GM23338 (cell line): Measurements from ENCODE around the gene EMD. TPM values are rescaled to one million over a fixed set of nuclear protein-coding genes. Genes with fewer than 3 reads are reported as not detected.

Experiments used
- ATAC-seq: fragments of 200-7000 bp; cut with Tn5 transposase; 3 replicates; pipeline ENCODE4 v1.9.1; 2020
- DNase-seq: peaks from one replicate; pipeline ENCODE4 v3.0.0-alpha.2; 2015; ENCODE audit warnings: low spot score
- H2AFZ ChIP-seq: fragments of 200-600 bp; sonication (generic); 2 replicates; pipeline ENCODE4 v1.8.0; 2016; ENCODE audit warnings: antibody characterized with exemption, mild to moderate bottlenecking, moderate library complexity
- H3F3A ChIP-seq: fragments of 200-600 bp; sonication (generic); replicated peaks from 2 replicates; pipeline ENCODE4 v1.8.0; 2017; ENCODE audit warnings: antibody characterized with exemption, mixed run types, low read depth
- H3K27ac ChIP-seq: fragments of 200-600 bp; sonication (generic); 2 replicates; pipeline ENCODE4 v1.6.1; 2016; ENCODE audit warnings: low read depth
- H3K27me3 ChIP-seq: fragments of 200-600 bp; sonication (generic); 2 replicates; pipeline ENCODE4 v1.8.0; 2016; ENCODE audit warnings: mild to moderate bottlenecking, mixed run types, moderate library complexity; ENCODE audit not compliant: insufficient read depth
- H3K36me3 ChIP-seq: fragments of 200-600 bp; sonication (generic); 2 replicates; pipeline ENCODE4 v1.8.0; 2016; ENCODE audit warnings: mild to moderate bottlenecking; ENCODE audit not compliant: insufficient read depth
- H3K4me1 ChIP-seq: fragments of 200-600 bp; sonication (generic); 2 replicates; pipeline ENCODE4 v1.8.0; 2016; ENCODE audit warnings: mild to moderate bottlenecking, moderate library complexity; ENCODE audit not compliant: insufficient read depth
- H3K4me2 ChIP-seq: fragments of 200-600 bp; sonication (generic); 2 replicates; pipeline ENCODE4 v1.7.1; 2017; ENCODE audit warnings: mixed run types
- H3K4me3 ChIP-seq: fragments of 200-600 bp; sonication (generic); 2 replicates; pipeline ENCODE4 v1.6.1; 2016; ENCODE audit warnings: mixed run types
- H3K79me2 ChIP-seq: fragments of 200-600 bp; sonication (generic); replicated peaks from 2 replicates; pipeline ENCODE4 v1.8.0; 2017; ENCODE audit warnings: mild to moderate bottlenecking; ENCODE audit not compliant: insufficient read depth
- H3K9me2 ChIP-seq: fragments of 200-600 bp; sonication (generic); 2 replicates; pipeline ENCODE4 v1.8.0; 2017; ENCODE audit not compliant: insufficient read depth
- H4K20me1 ChIP-seq: fragments of 200-600 bp; sonication (generic); replicated peaks from 2 replicates; pipeline ENCODE4 v1.8.0; 2017; ENCODE audit warnings: mild to moderate bottlenecking; ENCODE audit not compliant: insufficient read depth
- H3K27ac Mint-ChIP-seq: 2 replicates; pipeline ENCODE4 v1.8.0; 2020; ENCODE audit warnings: inconsistent platforms, mild to moderate bottlenecking, moderate library complexity, mixed read lengths
- H3K27me3 Mint-ChIP-seq: 3 replicates; pipeline ENCODE4 v1.8.0; 2022; ENCODE audit warnings: low read depth, mild to moderate bottlenecking, moderate library complexity, mixed read lengths, inconsistent platforms; ENCODE audit not compliant: insufficient read depth, poor library complexity
- H3K36me3 Mint-ChIP-seq: 3 replicates; pipeline ENCODE4 v1.8.0; 2021; ENCODE audit warnings: low read depth, mild to moderate bottlenecking, inconsistent platforms, moderate library complexity, mixed read lengths
- H3K4me1 Mint-ChIP-seq: 3 replicates; pipeline ENCODE4 v1.8.0; 2020; ENCODE audit warnings: mild to moderate bottlenecking, inconsistent platforms, mixed read lengths
- H3K4me3 Mint-ChIP-seq: 3 replicates; pipeline ENCODE4 v1.8.0; 2021; ENCODE audit warnings: moderate library complexity, mild to moderate bottlenecking, inconsistent platforms, mixed read lengths
- H3K9me3 Mint-ChIP-seq: 3 replicates; pipeline ENCODE4 v1.8.0; 2020; ENCODE audit warnings: moderate library complexity, mild to moderate bottlenecking, inconsistent platforms, mixed read lengths
- EZH2 ChIP-seq: fragments of 200-600 bp; sonication (generic); IDR thresholded peaks from one replicate; pipeline ENCODE4 v1.8.0; 2017; ENCODE audit warnings: antibody characterized with exemption, mild to moderate bottlenecking, low read depth; ENCODE audit not compliant: unreplicated experiment
- JUNB ChIP-seq: IDR thresholded peaks from one replicate; pipeline ENCODE4 v1.6.1; 2016; ENCODE audit warnings: antibody characterized with exemption; ENCODE audit not compliant: unreplicated experiment
- NANOG ChIP-seq: IDR thresholded peaks from 2 replicates; pipeline ENCODE4 v1.6.1; 2016; ENCODE audit warnings: antibody characterized with exemption, borderline replicate concordance
- ZNF114 ChIP-seq: fragments of 250-450 bp; sonication (Bioruptor Pico); IDR thresholded peaks from 2 replicates; pipeline ENCODE4 v1.5.0; 2020; ENCODE audit warnings: mild to moderate bottlenecking, moderate library complexity
- polyA plus RNA-seq: library from polyadenylated mRNA; unstranded; fragments of >200 nt; fragmentation: Nextera tagmentation; extraction: Ambion mirVana; gene quantifications from 2 replicates; pipeline ENCODE4 v1.2.1, GENCODE V29; 2016
- total RNA-seq: library from RNA; depleted of rRNA; stranded (reverse); fragments of >200 nt; shearing (Covaris generic); gene quantifications from 2 replicates; pipeline ENCODE4 v1.2.3, GENCODE V29; 2014
- TF ChIP-seq, protein P1 (sequence below): fragments of 250-450 bp; sonication (Bioruptor Pico); IDR thresholded peaks from 2 replicates; pipeline ENCODE4 v1.5.0; 2020; ENCODE audit warnings: mild to moderate bottlenecking, moderate library complexity
- TF ChIP-seq, protein P2 (sequence below): IDR thresholded peaks from one replicate; pipeline ENCODE4 v1.6.1; 2018; ENCODE audit warnings: antibody characterized with exemption; ENCODE audit not compliant: unreplicated experiment

The EMD gene
- total and polyA plus RNA-seq, 2 experiments from 2014 or later, result 74.2 to 78.6 TPM

DNA sequence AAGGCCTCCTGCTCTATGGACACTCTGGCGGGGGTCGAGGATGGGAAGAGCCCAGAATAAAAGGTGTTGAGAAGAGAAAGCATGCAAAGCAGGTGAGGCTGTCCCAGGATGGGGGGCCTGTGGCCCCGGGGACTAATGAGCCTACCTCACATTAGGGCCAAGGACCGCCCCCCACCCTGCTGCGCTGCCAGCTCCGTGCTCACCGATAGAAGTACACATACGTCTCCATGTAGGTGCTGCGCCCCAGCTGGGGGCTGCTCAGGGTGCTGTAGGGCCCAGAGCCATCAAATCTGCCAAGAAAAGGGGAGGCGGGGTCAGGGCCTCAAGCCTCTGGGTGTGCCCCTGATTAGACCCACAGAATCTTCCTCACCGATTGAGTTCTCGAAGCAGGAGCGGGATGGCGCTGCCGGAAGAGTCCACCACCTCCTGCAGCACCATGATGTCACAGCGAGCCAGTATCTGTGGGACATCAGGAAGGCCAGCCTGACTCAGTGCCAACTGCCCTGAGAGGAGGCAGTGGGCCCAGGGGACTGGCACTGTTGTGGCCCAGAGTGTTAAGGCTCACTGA lies 25.6 kb downstream of the EMD start (continued):
- TF ChIP-seq, protein P1, sequence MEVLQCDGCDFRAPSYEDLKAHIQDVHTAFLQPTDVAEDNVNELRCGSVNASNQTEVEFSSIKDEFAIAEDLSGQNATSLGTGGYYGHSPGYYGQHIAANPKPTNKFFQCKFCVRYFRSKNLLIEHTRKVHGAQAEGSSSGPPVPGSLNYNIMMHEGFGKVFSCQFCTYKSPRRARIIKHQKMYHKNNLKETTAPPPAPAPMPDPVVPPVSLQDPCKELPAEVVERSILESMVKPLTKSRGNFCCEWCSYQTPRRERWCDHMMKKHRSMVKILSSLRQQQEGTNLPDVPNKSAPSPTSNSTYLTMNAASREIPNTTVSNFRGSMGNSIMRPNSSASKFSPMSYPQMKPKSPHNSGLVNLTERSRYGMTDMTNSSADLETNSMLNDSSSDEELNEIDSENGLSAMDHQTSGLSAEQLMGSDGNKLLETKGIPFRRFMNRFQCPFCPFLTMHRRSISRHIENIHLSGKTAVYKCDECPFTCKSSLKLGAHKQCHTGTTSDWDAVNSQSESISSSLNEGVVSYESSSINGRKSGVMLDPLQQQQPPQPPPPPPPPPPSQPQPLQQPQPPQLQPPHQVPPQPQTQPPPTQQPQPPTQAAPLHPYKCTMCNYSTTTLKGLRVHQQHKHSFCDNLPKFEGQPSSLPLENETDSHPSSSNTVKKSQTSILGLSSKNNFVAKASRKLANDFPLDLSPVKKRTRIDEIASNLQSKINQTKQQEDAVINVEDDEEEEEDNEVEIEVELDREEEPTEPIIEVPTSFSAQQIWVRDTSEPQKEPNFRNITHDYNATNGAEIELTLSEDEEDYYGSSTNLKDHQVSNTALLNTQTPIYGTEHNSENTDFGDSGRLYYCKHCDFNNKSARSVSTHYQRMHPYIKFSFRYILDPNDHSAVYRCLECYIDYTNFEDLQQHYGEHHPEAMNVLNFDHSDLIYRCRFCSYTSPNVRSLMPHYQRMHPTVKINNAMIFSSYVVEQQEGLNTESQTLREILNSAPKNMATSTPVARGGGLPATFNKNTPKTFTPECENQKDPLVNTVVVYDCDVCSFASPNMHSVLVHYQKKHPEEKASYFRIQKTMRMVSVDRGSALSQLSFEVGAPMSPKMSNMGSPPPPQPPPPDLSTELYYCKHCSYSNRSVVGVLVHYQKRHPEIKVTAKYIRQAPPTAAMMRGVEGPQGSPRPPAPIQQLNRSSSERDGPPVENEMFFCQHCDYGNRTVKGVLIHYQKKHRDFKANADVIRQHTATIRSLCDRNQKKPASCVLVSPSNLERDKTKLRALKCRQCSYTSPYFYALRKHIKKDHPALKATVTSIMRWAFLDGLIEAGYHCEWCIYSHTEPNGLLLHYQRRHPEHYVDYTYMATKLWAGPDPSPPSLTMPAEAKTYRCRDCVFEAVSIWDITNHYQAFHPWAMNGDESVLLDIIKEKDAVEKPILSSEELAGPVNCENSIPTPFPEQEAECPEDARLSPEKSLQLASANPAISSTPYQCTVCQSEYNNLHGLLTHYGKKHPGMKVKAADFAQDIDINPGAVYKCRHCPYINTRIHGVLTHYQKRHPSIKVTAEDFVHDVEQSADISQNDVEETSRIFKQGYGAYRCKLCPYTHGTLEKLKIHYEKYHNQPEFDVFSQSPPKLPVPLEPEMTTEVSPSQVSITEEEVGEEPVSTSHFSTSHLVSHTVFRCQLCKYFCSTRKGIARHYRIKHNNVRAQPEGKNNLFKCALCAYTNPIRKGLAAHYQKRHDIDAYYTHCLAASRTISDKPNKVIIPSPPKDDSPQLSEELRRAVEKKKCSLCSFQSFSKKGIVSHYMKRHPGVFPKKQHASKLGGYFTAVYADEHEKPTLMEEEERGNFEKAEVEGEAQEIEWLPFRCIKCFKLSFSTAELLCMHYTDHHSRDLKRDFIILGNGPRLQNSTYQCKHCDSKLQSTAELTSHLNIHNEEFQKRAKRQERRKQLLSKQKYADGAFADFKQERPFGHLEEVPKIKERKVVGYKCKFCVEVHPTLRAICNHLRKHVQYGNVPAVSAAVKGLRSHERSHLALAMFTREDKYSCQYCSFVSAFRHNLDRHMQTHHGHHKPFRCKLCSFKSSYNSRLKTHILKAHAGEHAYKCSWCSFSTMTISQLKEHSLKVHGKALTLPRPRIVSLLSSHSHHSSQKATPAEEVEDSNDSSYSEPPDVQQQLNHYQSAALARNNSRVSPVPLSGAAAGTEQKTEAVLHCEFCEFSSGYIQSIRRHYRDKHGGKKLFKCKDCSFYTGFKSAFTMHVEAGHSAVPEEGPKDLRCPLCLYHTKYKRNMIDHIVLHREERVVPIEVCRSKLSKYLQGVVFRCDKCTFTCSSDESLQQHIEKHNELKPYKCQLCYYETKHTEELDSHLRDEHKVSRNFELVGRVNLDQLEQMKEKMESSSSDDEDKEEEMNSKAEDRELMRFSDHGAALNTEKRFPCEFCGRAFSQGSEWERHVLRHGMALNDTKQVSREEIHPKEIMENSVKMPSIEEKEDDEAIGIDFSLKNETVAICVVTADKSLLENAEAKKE (CRISPR knock-in tag), result no peak
- TF ChIP-seq JUNB (no peak), NANOG (no peak), EZH2 (no peak)

DNA sequence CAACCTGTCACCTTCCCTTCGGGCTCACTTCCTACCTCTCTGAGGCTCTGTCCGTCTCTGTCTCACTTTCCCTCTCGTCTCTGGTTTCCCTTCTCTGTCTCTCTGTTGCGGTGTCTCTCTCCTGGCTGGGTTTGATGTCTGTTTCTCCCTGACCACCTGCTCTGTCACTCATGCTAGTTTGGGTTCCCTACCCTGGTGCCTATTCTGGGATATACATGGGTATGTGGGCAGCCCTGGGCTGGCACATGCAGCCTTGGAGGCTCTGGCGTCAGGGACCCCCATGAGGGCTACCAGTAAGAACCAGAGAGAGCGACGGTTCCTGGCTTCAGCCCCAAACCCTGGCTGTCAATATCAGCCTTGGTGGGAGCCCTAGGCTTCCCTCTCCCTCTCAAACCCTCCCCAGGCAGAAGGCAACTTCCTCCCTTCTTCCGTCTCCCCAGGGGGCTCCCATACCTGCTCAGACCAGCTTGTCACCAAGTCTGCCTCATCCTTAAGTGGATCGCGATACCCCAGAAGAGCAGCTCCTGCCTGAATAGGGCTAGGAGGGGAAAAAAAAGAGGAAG lies 29.6 kb downstream of the EMD start:
- no peak overlapping the region for H3K27ac ChIP-seq
- H3K79me2 ChIP-seq, result no peaks in the 10 kb centered on the region
- no peak overlapping the region for H2AFZ ChIP-seq
- no peaks in the 10 kb centered on the region for H3K27me3 ChIP-seq
- Mint-ChIP-seq H3K4me1 (peaks cover 12% of the 10 kb centered on the region), H3K27me3 (peaks cover 10% of the 10 kb centered on the region), H3K27ac (no peak overlapping the region), H3K4me3 (peak overlapping the region; percentile 62), H3K9me3 (no peaks in the 10 kb centered on the region), H3K36me3 (no peaks in the 10 kb centered on the region; the same call in 2 of the 3 replicates)
- DNase-seq (no peak), ATAC-seq (no peak)
- peak overlapping the region; percentile 44; the same call in 1 of the 2 replicates for H3K4me3 ChIP-seq
- H3F3A ChIP-seq, result no peaks in the 10 kb centered on the region
- peak overlapping the region; percentile 61 for H3K4me2 ChIP-seq
- peaks cover 8% of the 10 kb centered on the region; the same call in 1 of the 2 replicates for H3K4me1 ChIP-seq
- no peaks in the 10 kb centered on the region for H4K20me1 ChIP-seq
- H3K9me2 ChIP-seq, result no peaks in the 10 kb centered on the region
- no peaks in the 10 kb centered on the region for H3K36me3 ChIP-seq
- TF ChIP-seq, protein P2, sequence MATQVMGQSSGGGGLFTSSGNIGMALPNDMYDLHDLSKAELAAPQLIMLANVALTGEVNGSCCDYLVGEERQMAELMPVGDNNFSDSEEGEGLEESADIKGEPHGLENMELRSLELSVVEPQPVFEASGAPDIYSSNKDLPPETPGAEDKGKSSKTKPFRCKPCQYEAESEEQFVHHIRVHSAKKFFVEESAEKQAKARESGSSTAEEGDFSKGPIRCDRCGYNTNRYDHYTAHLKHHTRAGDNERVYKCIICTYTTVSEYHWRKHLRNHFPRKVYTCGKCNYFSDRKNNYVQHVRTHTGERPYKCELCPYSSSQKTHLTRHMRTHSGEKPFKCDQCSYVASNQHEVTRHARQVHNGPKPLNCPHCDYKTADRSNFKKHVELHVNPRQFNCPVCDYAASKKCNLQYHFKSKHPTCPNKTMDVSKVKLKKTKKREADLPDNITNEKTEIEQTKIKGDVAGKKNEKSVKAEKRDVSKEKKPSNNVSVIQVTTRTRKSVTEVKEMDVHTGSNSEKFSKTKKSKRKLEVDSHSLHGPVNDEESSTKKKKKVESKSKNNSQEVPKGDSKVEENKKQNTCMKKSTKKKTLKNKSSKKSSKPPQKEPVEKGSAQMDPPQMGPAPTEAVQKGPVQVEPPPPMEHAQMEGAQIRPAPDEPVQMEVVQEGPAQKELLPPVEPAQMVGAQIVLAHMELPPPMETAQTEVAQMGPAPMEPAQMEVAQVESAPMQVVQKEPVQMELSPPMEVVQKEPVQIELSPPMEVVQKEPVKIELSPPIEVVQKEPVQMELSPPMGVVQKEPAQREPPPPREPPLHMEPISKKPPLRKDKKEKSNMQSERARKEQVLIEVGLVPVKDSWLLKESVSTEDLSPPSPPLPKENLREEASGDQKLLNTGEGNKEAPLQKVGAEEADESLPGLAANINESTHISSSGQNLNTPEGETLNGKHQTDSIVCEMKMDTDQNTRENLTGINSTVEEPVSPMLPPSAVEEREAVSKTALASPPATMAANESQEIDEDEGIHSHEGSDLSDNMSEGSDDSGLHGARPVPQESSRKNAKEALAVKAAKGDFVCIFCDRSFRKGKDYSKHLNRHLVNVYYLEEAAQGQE, result no peak
- no peak for TF ChIP-seq EZH2
- TF ChIP-seq JUNB, result no peak
- TF ChIP-seq ZNF114 (CRISPR knock-in tag), result no peak
